Common myeloid progenitor, CD34-positive (primary cell): ENCODE measurements around the gene KIAA0232.

Source experiments
- CTCF ChIA-PET: fragments of 350-600 bp; sonication (Branson Sonifier 250); formaldehyde crosslinking; loops from one replicate; lab custom pipeline; 2021; ENCODE audit warnings: antibody characterized with exemption; lab: Charles Lee
- POLR2A ChIA-PET: fragments of 350-600 bp; sonication (Branson Sonifier 250); formaldehyde crosslinking; loops from one replicate; lab custom pipeline; 2021; ENCODE audit warnings: antibody characterized with exemption; lab: Charles Lee
- DNase-seq, 3 donors: peaks; one replicate each; pipeline versions ENCODE4 v3.0.0 to v3.0.0-alpha.2; 2013
- H3K27ac ChIP-seq, 2 experiments: 1 replicate in 1 of 2; 2 replicates in 1 of 2; pipeline ENCODE4 v1.7.0; 2013; ENCODE audit warnings: inconsistent platforms in 2 of 2, low read length in 2 of 2, mild to moderate bottlenecking in 2 of 2, low read depth in 1 of 2, moderate library complexity in 1 of 2; ENCODE audit not compliant: severe bottlenecking in 2 of 2, insufficient read depth in 1 of 2, poor library complexity in 1 of 2
- H3K27me3 ChIP-seq, 5 experiments: replicated peaks in 2 of 5; 1 replicate in 3 of 5; 2 replicates in 2 of 5; pipeline versions ENCODE4 v1.6.1 to v1.7.0; 2013; ENCODE audit warnings: low read length in 4 of 5, mild to moderate bottlenecking in 2 of 5, moderate library complexity in 2 of 5, inconsistent platforms in 1 of 5; ENCODE audit not compliant: insufficient read depth in 5 of 5, control insufficient read depth in 4 of 5
- H3K36me3 ChIP-seq, 4 experiments: 1 replicate in 2 of 4; 2 replicates in 2 of 4; pipeline versions ENCODE4 v1.6.1 to v1.7.0; 2013; ENCODE audit warnings: low read length in 3 of 4, control low read depth in 1 of 4, mild to moderate bottlenecking in 1 of 4; ENCODE audit not compliant: control insufficient read depth in 4 of 4, insufficient read depth in 4 of 4
- H3K4me1 ChIP-seq, 4 experiments: 1 replicate in 3 of 4; 2 replicates in 1 of 4; pipeline versions ENCODE4 v1.6.1 to v1.7.1; 2013; ENCODE audit warnings: low read length in 3 of 4, mild to moderate bottlenecking in 3 of 4, control low read depth in 1 of 4, inconsistent platforms in 1 of 4, moderate library complexity in 1 of 4; ENCODE audit not compliant: control insufficient read depth in 4 of 4, insufficient read depth in 4 of 4; ENCODE audit errors: control extremely low read depth in 1 of 4
- H3K4me3 ChIP-seq, 7 experiments: 1 replicate in 4 of 7; 2 replicates in 3 of 7; pipeline versions ENCODE4 v1.5.1 to v1.7.0; 2013; ENCODE audit warnings: mild to moderate bottlenecking in 7 of 7, low read length in 6 of 7, moderate library complexity in 6 of 7, inconsistent platforms in 2 of 7, low read depth in 2 of 7, control low read depth in 1 of 7; ENCODE audit not compliant: insufficient read depth in 4 of 7, control insufficient read depth in 1 of 7; ENCODE audit errors: extremely low read depth in 1 of 7
- H3K9me3 ChIP-seq, 5 experiments: 1 replicate in 4 of 5; 2 replicates in 1 of 5; pipeline versions ENCODE4 v1.6.1 to v1.7.1; 2013; ENCODE audit warnings: low read length in 4 of 5, mild to moderate bottlenecking in 2 of 5, inconsistent platforms in 1 of 5, low read depth in 1 of 5, moderate library complexity in 1 of 5; ENCODE audit not compliant: control insufficient read depth in 4 of 5, insufficient read depth in 2 of 5; ENCODE audit errors: control extremely low read depth in 1 of 5
- WGBS: methylation state at CpG from one replicate; pipeline ENCODE4 v1.1.5; 2013; ENCODE audit not compliant: insufficient coverage; 5-methylcytosine and 5-hydroxymethylcytosine counted together

The KIAA0232 gene

DNA sequence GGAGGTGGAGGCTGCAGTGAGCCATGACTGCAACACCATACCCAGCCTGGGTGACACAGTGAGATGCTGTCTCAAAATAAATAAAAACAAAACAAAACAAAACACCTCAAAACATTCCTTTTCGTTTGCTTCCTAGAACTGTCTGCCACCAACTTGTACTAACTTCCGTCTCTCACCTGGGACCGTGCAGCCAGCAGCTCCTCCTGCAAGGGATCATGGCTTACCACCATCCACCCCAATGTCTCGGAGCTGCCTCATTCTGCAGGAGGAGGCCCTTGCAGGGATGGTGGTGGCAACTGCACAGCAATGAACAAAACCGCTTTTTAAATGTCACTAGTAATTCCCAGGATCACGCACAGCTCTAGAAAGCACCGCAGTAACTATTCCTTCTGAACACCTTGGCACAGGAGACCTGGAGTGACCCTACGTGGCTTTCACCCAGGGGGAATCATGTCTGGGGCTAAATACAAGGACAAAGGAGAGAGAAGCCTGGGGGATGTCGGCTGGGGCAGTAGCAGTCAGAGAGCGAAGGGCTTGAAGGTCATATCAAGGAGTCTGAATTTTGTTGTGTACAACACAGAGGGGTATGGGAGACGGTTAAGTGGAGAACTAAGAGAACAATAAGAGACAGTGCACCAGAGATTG, 17.4 kb upstream of the KIAA0232 start:
- ChIA-PET CTCF (interaction anchor here (0.9 kb wide), 1 partner anchor 128 kb away, joined by 3 read pairs; no protein-coding TSS in a partner anchor), POLR2A (no interaction called here)
- no peaks in the 10 kb centered on the region for H3K36me3 ChIP-seq
- no peak for DNase-seq
- H3K27me3 ChIP-seq: peaks cover 0 to 1% (median 0%) of the 10 kb centered on the region in 5 experiments
- H3K27ac ChIP-seq: no peak overlapping the region
- H3K9me3 ChIP-seq: no peaks in the 10 kb centered on the region
- H3K4me1 ChIP-seq: peaks cover 0 to 23% (median 4%) of the 10 kb centered on the region in 4 experiments
- 98% methylated on average over 11 of the region's 11 CpGs for WGBS
- H3K4me3 ChIP-seq: no peak overlapping the region

DNA sequence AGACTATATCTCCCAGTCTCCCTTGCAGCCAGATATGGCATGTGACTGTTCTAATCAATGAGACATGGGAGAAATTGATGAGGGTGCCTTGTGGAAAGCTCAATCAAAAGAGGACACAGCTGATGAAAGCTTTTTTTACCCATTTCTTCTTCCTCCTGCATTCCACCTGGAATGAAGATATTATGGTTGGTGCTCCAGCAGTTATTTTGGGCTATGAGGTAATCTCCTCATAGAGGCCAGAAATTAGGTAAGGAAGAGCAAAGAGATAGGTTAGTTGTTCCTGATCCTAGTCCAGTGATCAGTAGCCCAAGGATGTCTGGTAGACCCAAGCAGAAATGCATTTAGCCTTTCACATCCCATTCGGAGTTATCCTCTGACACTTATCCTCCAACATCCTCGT, 16.8 kb upstream of the KIAA0232 start:
- Histone ChIP-seq H3K9me3 (no peaks in the 10 kb centered on the region), H3K4me3 (no peak overlapping the region), H3K27ac (no peak overlapping the region), H3K27me3 (peaks cover 0 to 1% (median 0%) of the 10 kb centered on the region in 5 experiments), H3K4me1 (peaks cover 0 to 21% (median 4%) of the 10 kb centered on the region in 4 experiments), H3K36me3 (no peaks in the 10 kb centered on the region)
- POLR2A ChIA-PET: no interaction called here
- DNase-seq: no peak
- CTCF ChIA-PET: interaction anchor here (0.9 kb wide), 1 partner anchor 127 kb away, joined by 3 read pairs; no protein-coding TSS in a partner anchor
- WGBS: 96% methylated on average over 2 of the region's 2 CpGs

DNA sequence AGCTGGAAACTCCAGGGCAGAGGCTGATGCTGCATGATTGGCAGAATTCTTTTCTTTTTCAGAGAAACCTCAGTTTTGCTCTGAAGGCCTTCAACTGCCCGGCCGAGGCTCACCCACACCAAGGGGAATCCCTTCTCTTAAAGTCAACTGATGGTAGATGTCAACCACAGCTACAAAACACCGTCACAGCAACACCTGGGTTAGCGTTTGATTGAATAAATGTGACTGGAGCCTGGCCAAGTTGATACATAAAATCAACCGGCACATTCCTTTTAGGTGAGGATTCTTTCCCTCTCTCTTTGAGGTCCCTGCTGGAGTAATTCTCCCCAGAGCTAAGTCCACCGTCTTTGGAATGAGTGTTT, 15.2 kb upstream of the KIAA0232 start:
- WGBS: 96% methylated on average over 6 of the region's 6 CpGs
- DNase-seq: no peak
- no peaks in the 10 kb centered on the region for H3K36me3 ChIP-seq
- ChIA-PET CTCF (interaction anchor here (1.0 to 2.1 kb wide), 3 partner anchors 10 to 47 kb away, joined by 3 to 5 read pairs (median 4); no protein-coding TSS in a partner anchor), POLR2A (no interaction called here)
- no peaks in the 10 kb centered on the region for H3K9me3 ChIP-seq
- H3K4me3 ChIP-seq: no peak overlapping the region
- peaks cover 0 to 12% (median 1%) of the 10 kb centered on the region in 4 experiments for H3K4me1 ChIP-seq
- peaks cover 0 to 2% (median 0%) of the 10 kb centered on the region in 5 experiments for H3K27me3 ChIP-seq
- no peak overlapping the region for H3K27ac ChIP-seq

DNA sequence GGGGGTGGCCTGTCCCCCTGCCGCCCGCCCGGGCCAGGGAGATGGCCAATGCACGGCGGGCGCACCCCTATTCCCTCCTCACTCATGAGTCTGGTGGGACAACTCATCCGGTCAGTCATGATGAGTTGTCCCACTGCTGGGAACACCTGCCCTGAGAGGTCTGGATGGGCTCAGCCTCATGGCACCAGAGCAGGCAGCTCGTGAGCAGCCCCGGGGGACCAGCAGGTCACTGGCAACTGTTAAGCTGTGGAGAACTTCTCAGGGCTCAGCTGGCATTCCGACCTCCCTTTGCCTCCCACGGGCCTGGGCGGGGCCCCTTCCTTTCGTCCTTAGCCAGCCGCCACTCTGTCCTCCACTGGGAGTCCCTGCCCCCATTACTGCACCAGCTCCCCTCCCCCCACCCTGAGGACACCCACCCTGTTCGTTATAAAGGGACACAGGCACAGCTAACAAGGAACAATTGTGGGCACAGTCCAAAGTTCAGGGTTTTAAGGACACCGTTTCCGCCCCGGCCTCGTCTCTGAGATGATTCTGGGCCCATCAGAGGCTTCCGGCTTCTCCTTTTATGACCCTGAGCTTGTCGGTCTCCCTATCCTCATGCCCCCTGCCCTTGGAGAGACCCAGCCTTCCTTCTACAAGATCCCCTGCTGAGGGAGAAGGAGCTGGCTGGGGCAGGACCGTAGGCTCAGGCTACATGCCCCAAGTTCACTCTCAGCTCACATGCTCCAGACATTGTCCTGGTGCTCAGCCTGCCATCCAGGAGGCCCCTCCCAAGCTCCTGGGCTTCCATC, 14.6 kb upstream of the KIAA0232 start:
- Histone ChIP-seq H3K9me3 (no peaks in the 10 kb centered on the region), H3K4me3 (no peak overlapping the region), H3K27ac (no peak overlapping the region), H3K4me1 (peaks cover 0 to 12% (median 1%) of the 10 kb centered on the region in 4 experiments), H3K27me3 (peaks cover 0 to 2% (median 0%) of the 10 kb centered on the region in 5 experiments), H3K36me3 (no peaks in the 10 kb centered on the region)
- ChIA-PET POLR2A (no interaction called here), CTCF (interaction anchor here (1.0 to 2.3 kb wide), 4 partner anchors 10 to 105 kb away, joined by 3 to 14 read pairs (median 4); no protein-coding TSS in a partner anchor)
- WGBS: 87% methylated on average over 17 of the region's 22 CpGs
- no peak for DNase-seq

DNA sequence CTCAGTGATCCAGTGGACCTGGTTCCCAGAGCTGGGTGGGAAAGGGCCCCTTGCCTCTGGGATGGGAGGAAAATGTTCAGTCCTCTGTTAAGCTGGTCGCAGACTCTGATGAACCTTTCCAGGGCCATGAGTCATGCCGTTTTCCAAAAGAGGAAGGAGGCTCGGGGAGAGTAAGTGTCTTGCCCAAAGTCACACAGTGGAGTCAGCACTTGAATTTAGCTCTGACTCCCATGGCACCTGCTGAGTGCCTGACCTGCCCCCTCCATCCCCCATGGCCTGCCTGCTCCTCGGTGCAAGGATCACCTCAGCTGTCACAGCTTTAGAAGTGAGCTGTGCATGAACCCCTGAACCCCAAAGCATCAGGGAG, 14.0 kb upstream of the KIAA0232 start:
- no peaks in the 10 kb centered on the region for H3K36me3 ChIP-seq
- no peak overlapping the region for H3K27ac ChIP-seq
- no peaks in the 10 kb centered on the region for H3K9me3 ChIP-seq
- ChIA-PET POLR2A (no interaction called here), CTCF (interaction anchor here (1.0 to 2.3 kb wide), 5 partner anchors 11 to 105 kb away, joined by 3 to 14 read pairs (median 4); no protein-coding TSS in a partner anchor)
- peaks cover 0 to 12% (median 1%) of the 10 kb centered on the region in 4 experiments for H3K4me1 ChIP-seq
- 39% methylated on average over 4 of the region's 4 CpGs for WGBS
- DNase-seq: peak in 2 of 3 donors; percentile 58
- H3K27me3 ChIP-seq: peaks cover 0 to 2% (median 0%) of the 10 kb centered on the region in 5 experiments
- no peak overlapping the region for H3K4me3 ChIP-seq

DNA sequence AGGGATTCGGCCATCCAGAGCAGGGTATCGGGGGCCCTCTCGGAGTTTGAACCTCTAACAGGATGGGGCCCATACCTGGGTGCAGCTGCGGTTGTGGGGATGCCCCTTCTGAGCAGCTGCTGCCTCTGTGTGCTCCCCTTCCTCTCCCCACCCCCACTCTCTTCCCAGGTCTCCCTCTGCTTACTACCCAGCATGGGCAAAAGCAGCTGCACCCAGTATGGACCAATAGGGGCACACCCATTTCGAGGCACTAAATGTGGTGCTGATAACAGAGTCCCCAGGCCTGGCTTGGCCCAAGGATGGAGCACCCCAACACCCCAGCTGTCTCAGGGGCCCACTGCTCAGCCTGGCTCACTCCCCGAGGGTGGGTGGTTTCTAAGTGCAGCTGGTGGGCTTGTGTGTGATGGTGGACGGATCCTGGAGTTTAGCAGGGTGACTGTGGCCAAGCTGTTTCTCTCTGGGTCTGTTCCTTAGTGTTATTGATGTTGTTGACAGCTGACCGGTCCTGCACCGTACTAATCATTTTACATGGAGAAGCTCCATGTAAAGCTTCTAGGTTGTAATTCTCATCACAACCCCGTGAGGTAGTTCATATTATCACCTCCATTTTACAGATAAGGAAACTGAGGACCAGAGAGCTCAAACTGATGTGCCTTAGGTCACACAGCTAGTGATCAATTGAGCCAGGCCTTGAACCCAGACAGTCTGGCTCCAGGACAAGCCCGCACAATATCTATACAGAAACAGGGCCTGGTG, 13.1 kb upstream of the KIAA0232 start:
- ChIA-PET POLR2A (no interaction called here), CTCF (interaction anchor here (1.0 to 2.3 kb wide), 4 partner anchors 12 to 104 kb away, joined by 3 to 14 read pairs (median 4); no protein-coding TSS in a partner anchor)
- WGBS: 88% methylated on average over 7 of the region's 11 CpGs
- no peak overlapping the region for H3K27ac ChIP-seq
- peaks cover 0 to 2% (median 0%) of the 10 kb centered on the region in 5 experiments for H3K27me3 ChIP-seq
- H3K4me3 ChIP-seq: no peak overlapping the region
- H3K36me3 ChIP-seq: no peaks in the 10 kb centered on the region
- H3K4me1 ChIP-seq: peaks cover 0 to 12% (median 1%) of the 10 kb centered on the region in 4 experiments
- no peaks in the 10 kb centered on the region for H3K9me3 ChIP-seq
- DNase-seq: no peak
